Ishikawa (cell line): ENCODE results near the gene TBC1D30.

Experiments
- CEBPB ChIP-seq: IDR thresholded peaks from 2 replicates; pipeline ENCODE4 v1.6.1; 2012
- CREB1 ChIP-seq: IDR thresholded peaks from 2 replicates; pipeline ENCODE4 v1.6.1; 2012; ENCODE audit warnings: low read depth
- EGR1 ChIP-seq: IDR thresholded peaks from 2 replicates; pipeline ENCODE4 v1.6.1; 2012
- EP300 ChIP-seq: IDR thresholded peaks from 2 replicates; pipeline ENCODE4 v1.6.1; 2012; ENCODE audit warnings: borderline replicate concordance
- FOXM1 ChIP-seq: IDR thresholded peaks from 2 replicates; pipeline ENCODE4 v1.6.1; 2012; ENCODE audit warnings: low read depth, borderline replicate concordance
- MAX ChIP-seq: IDR thresholded peaks from 2 replicates; pipeline ENCODE4 v1.6.1; 2012
- NFIC ChIP-seq: IDR thresholded peaks from 2 replicates; pipeline ENCODE4 v1.6.1; 2012
- RAD21 ChIP-seq: IDR thresholded peaks from 2 replicates; pipeline ENCODE4 v1.6.1; 2012; ENCODE audit warnings: low read depth
- REST ChIP-seq: IDR thresholded peaks from 2 replicates; pipeline ENCODE4 v1.6.1; 2012; ENCODE audit warnings: low read depth, mild to moderate bottlenecking
- TAF1 ChIP-seq: IDR thresholded peaks from 2 replicates; pipeline ENCODE4 v1.6.1; 2012; ENCODE audit warnings: low read depth, mild to moderate bottlenecking
- TCF12 ChIP-seq: IDR thresholded peaks from 2 replicates; pipeline ENCODE4 v1.6.1; 2012; ENCODE audit warnings: low read depth
- TEAD4 ChIP-seq: IDR thresholded peaks from 2 replicates; pipeline ENCODE4 v1.6.1; 2012
- USF1 ChIP-seq: IDR thresholded peaks from 2 replicates; pipeline ENCODE4 v1.6.1; 2012
- YY1 ChIP-seq: IDR thresholded peaks from 2 replicates; pipeline ENCODE4 v1.6.1; 2012; ENCODE audit warnings: low read depth
- ZBTB7A ChIP-seq: IDR thresholded peaks from 2 replicates; pipeline ENCODE4 v1.6.1; 2012; ENCODE audit warnings: low read depth

The TBC1D30 gene

GRCh38 chr12:64824130-64824499 lies 332 bp upstream of the TBC1D30 start:
- TF ChIP-seq FOXM1 (no peak), CEBPB (no peak), TAF1 (no peak), YY1 (no peak), TEAD4 (no peak), EP300 (no peak), RAD21 (no peak), MAX (no peak)

- TF ChIP-seq MAX = no peak
- TF ChIP-seq REST = no peak
- no peak for TF ChIP-seq NFIC
- TF ChIP-seq CEBPB = no peak
- no peak for TF ChIP-seq YY1
- TF ChIP-seq EGR1 = no peak
- TF ChIP-seq ZBTB7A = no peak
- no peak for TF ChIP-seq TEAD4
- no peak for TF ChIP-seq TCF12
- no peak for TF ChIP-seq USF1
- TF ChIP-seq RAD21 = no peak
- no peak for TF ChIP-seq FOXM1
- TF ChIP-seq CREB1 = no peak
- TF ChIP-seq TAF1 = no peak
- no peak for TF ChIP-seq EP300
Measured at GRCh38 chr12:64825143-64826021, 935 bp downstream of the TBC1D30 start.

GRCh38 chr12:64826234-64826633 lies 1.8 kb downstream of the TBC1D30 start:
- TF ChIP-seq TAF1 = no peak
- TF ChIP-seq EGR1 = no peak
- peak; percentile 97 for TF ChIP-seq MAX
- TF ChIP-seq REST = peak; percentile 98
- peak; percentile 70; the same call in 1 of the 2 replicates for TF ChIP-seq YY1
- TF ChIP-seq USF1 = no peak

GRCh38 chr12:64828713-64829112 lies 4.3 kb downstream of the TBC1D30 start:
- TF ChIP-seq ZBTB7A (no peak), CEBPB (no peak), NFIC (no peak)

- TF ChIP-seq CEBPB (no peak), NFIC (no peak), ZBTB7A (no peak), USF1 (no peak), EGR1 (no peak), TCF12 (no peak), TAF1 (no peak), YY1 (no peak), TEAD4 (no peak)
Measured at GRCh38 chr12:64833928-64834327, 9.5 kb downstream of the TBC1D30 start.

GRCh38 chr12:64835901-64836300 lies 11.5 kb downstream of the TBC1D30 start:
- TF ChIP-seq TCF12 (no peak), EGR1 (no peak), USF1 (no peak), CEBPB (no peak), REST (no peak), TAF1 (no peak), CREB1 (no peak), EP300 (no peak), FOXM1 (no peak), ZBTB7A (no peak), MAX (no peak), NFIC (no peak)
